SK-N-MC (cell line): ENCODE measurements around the gene SNX30.

Experiments used
- EZH2 ChIP-seq: fragments of 200-600 bp; sonication (generic); IDR thresholded peaks from one replicate; pipeline ENCODE4 v1.6.1; 2017; ENCODE audit warnings: antibody characterized with exemption
- FOXP2 ChIP-seq: optimal IDR thresholded peaks from 2 replicates; pipeline ENCODE3; 2011; ENCODE audit warnings: mild to moderate bottlenecking, moderate library complexity; ENCODE audit not compliant: insufficient read depth; ENCODE audit errors: extremely low read length, control extremely low read depth
- POLR2AphosphoS5 ChIP-seq: IDR thresholded peaks from 2 replicates; pipeline ENCODE4 v1.6.1; 2012; ENCODE audit warnings: mild to moderate bottlenecking, low read depth, low read length, borderline replicate concordance

GRCh38 chr9:112743216-112743836 is 7.2 kb upstream of the SNX30 start:
- TF ChIP-seq EZH2 (no peak), POLR2AphosphoS5 (no peak), FOXP2 (no peak)
